Fibroblast of skin of right quadriceps (primary cell): Measurements from ENCODE around the gene PEAK1.

Source experiments
- DNase-seq: peaks from one replicate; pipeline ENCODE4 v3.0.0-alpha.2; 2013

Gene PEAK1

DNA sequence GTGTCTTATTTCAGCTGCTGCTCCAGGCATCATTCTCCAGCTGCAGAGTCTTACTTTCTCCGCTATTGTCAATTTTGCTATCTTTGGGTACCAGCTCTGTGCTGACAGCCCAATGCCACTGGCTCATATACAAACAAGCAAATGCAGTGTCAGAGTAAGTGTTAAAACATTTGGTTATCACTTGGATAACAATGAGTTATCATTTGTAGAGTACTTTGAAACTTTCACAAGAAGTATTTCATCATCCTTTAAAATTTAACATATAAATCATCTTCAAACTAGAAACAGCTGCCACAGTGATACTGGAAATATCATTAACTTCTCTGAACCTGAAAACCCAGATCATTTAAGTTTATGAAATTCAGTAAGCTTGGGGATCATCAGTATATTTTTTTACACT is 362.8 kb downstream of the PEAK1 start:
- no peak for DNase-seq

- DNase-seq, result no peak
Measured at GRCh38 chr15:77053709-77054108, 366.2 kb downstream of the PEAK1 start.

DNA sequence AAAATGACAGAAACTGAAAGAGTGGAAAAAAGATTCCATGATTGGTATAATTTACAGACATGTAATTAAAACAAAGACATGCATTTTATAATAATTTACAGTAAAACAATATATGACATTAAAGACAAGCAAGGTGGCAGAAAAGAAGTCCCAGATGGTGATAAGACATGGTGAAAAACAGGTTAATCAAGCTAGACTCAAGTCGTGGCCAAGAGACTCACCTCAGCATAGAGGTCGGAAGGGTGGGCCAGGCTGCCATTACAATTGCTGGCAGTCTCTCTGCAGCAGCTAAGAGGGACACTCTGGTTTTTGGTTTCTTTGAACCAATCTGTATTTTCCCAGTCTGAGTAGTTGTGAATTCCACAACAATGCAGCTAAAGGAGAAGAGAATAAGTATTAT is 367.3 kb downstream of the PEAK1 start:
- no peak for DNase-seq
